RPMI7951 (cell line): Measurements from ENCODE around the gene SLC29A3. TPM values are rescaled to one million over a fixed set of nuclear protein-coding genes. Genes with fewer than 3 reads are reported as not detected.

Experiments used
- total RNA-seq: library from RNA; depleted of rRNA; stranded (reverse); fragments of >200 nt; shearing (Covaris generic); gene quantifications from 2 replicates; pipeline ENCODE4 v1.2.3, GENCODE V29; 2014; rRNA removed

Gene SLC29A3
- total RNA-seq, 1 experiment from 2014 or later = 1.2 TPM

Other genes starting within 250 kb of the SLC29A3 start
- gene UNC5B, start 106.7 kb upstream of the SLC29A3 start, total RNA-seq = 19.3 and 25.3 TPM in 2 replicates
- not detected in 2 replicates for gene CDH23, start 77.7 kb downstream of the SLC29A3 start, total RNA-seq